Ovary (tissue), 9 donors: ENCODE data around the gene PPP1R1C. TPM values are rescaled to one million over a fixed set of nuclear protein-coding genes. Genes with fewer than 3 reads are reported as not detected.

Experiments
- DNase-seq, 5 donors: peaks; one replicate each; pipeline ENCODE4 v3.0.0-alpha.2; 2019 to 2020
- H3K27ac ChIP-seq, 2 donors: fragments of 200-600 bp; one replicate each; pipeline versions ENCODE4 v1.5.1 to v1.8.0; 2019 to 2022
- H3K27me3 ChIP-seq: fragments of 200-600 bp; one replicate; pipeline ENCODE4 v1.8.0; 2022
- H3K36me3 ChIP-seq: fragments of 200-600 bp; sonication (generic); one replicate; pipeline ENCODE4 v1.5.1; 2019
- H3K4me1 ChIP-seq: one replicate; pipeline ENCODE4 v1.8.1; 2013; ENCODE audit warnings: mild to moderate bottlenecking, moderate library complexity; ENCODE audit not compliant: insufficient read depth
- H3K4me3 ChIP-seq: fragments of 200-600 bp; sonication (generic); one replicate; pipeline ENCODE4 v1.5.1; 2017
- H3K9me3 ChIP-seq, 2 donors: fragments of 200-600 bp in 1 of 2; sonication (generic) in 1 of 2; one replicate each; pipeline versions ENCODE4 v1.5.1 to v1.8.1; 2013 to 2019; ENCODE audit warnings: mild to moderate bottlenecking in 1 of 2, moderate library complexity in 1 of 2
- EP300 ChIP-seq: sonication (generic); formaldehyde crosslinking; IDR thresholded peaks from one replicate; pipeline ENCODE4 v1.6.1; 2017; ENCODE audit warnings: antibody characterized with exemption
- POLR2A ChIP-seq: fragments of 450-650 bp; IDR thresholded peaks from one replicate; pipeline ENCODE4 v1.6.1; 2017; ENCODE audit warnings: antibody characterized with exemption, mild to moderate bottlenecking, moderate library complexity
- WGBS, 3 donors: extraction: QIAGEN DNeasy Blood & Tissue Kit in 1 of 3; methylation state at CpG; one replicate each; pipeline versions ENCODE4 v1.1.5 to v1.1.7; 2013 to 2017; 5-methylcytosine and 5-hydroxymethylcytosine counted together
- intact Hi-C, 4 donors: fragments of 100-400 bp; cut with DNase I; formaldehyde crosslinking; loops; one replicate each; pipeline versions ENCODE4 v1.11.0 to v1.15.1; 2022 to 2023
- polyA plus RNA-seq, 2 donors: library from polyadenylated mRNA; stranded (reverse); fragments of 200-250 nt in 1 of 2; fragments of 350-450 nt in 1 of 2; fragmentation: Illumina TruSeq in 1 of 2; extraction: RNeasy Lipid Tissue Mini Kit (QIAGEN cat#74804) in 1 of 2; gene quantifications; one replicate each; pipeline ENCODE4 v1.2.3, GENCODE V29; 2013 to 2014
- total RNA-seq, 7 donors: library from RNA; depleted of rRNA in 2 of 7; stranded (reverse); fragments of >200 nt in 2 of 7; fragmentation: NEBNext Ultra II Directional in 3 of 7; extraction: Animal tissue kit (Norgen Biotek cat#: 25700) in 3 of 7; gene quantifications; one replicate each; pipeline versions ENCODE4 v1.1.0 to v1.2.4, GENCODE V29; 2016 to 2023
- TF ChIP-seq, protein P1 (sequence below), 3 donors: fragments of 450-650 bp in 2 of 3; fragments of 200-600 bp in 1 of 3; IDR thresholded peaks; one replicate each; pipeline versions ENCODE4 v1.5.1 to v1.8.0; 2016 to 2022; ENCODE audit warnings: antibody characterized with exemption in 3 of 3, mild to moderate bottlenecking in 1 of 3
- donor health status: DM: no; HTN: no; CAD: no; lungs with moderate emphysema.
- donor health status: DM: no; HTN: no; CAD: no.
- donor health status: Bipolar disorder and iron deficiency.
- donor health status: DM: yes; HTN: yes; CAD: no.
- donor health status: DM: no; HTN: no; CAD: no.
- donor health status: DM: yes; HTN: yes; CAD: no.

Gene PPP1R1C
- total and polyA plus RNA-seq, 9 donors = 0.10 to 1.1 (median 0.76) TPM; not detected in 5

DNA sequence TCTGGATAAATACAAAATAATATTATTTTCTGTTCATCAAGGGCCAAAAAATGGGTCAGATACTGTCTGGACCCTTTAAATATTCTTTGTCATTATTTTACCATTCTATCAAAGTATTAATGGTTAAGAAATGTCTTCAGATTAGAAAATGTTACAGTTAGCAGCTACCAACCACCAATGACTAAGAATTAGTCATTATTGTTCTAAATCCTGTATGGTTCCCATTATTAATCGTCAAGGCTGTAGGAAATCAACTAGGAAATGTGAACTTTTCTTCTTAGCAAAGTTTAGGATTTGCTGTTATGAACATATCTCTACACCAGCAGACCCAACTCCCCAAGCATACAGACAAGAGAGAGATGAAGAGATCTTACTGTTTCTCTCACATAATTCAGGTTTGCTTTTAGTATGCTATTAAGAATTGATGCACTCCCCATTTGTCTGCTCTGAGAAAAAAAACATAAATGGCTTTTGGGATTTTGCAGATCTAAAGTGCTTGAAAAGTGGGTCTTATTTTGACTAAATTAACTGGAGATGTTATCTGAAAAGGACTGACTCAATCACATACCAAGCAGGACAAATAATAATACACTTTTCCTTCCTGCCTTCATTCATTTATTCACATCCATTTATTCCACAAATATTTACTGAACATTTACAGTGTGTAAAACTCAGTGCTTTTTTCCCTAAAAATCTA is 147.7 kb downstream of the PPP1R1C start:
- Histone ChIP-seq H3K36me3 (no peaks in the 10 kb centered on the region), H3K4me3 (no peak overlapping the region), H3K4me1 (no peaks in the 10 kb centered on the region), H3K27me3 (no peaks in the 10 kb centered on the region), H3K9me3 (no peaks in the 10 kb centered on the region), H3K27ac (no peak overlapping the region)
- 47 to 55% (median 52%) methylated on average over 1 of the region's 1 CpG for WGBS, 3 donors
- no peak for DNase-seq
- intact Hi-C loops = no loop called here
- TF ChIP-seq, protein P1, sequence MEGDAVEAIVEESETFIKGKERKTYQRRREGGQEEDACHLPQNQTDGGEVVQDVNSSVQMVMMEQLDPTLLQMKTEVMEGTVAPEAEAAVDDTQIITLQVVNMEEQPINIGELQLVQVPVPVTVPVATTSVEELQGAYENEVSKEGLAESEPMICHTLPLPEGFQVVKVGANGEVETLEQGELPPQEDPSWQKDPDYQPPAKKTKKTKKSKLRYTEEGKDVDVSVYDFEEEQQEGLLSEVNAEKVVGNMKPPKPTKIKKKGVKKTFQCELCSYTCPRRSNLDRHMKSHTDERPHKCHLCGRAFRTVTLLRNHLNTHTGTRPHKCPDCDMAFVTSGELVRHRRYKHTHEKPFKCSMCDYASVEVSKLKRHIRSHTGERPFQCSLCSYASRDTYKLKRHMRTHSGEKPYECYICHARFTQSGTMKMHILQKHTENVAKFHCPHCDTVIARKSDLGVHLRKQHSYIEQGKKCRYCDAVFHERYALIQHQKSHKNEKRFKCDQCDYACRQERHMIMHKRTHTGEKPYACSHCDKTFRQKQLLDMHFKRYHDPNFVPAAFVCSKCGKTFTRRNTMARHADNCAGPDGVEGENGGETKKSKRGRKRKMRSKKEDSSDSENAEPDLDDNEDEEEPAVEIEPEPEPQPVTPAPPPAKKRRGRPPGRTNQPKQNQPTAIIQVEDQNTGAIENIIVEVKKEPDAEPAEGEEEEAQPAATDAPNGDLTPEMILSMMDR (IDR thresholded peaks at IDR 0.05) = no peak
- TF ChIP-seq POLR2A = no peak

GRCh38 chr2:182134201-182134600 is 148.5 kb downstream of the PPP1R1C start:
- TF ChIP-seq EP300 (no peak), POLR2A (no peak)
- TF ChIP-seq, protein P1 (IDR thresholded peaks at IDR 0.05) = no peak
- Histone ChIP-seq H3K27ac (no peak overlapping the region), H3K4me1 (no peaks in the 10 kb centered on the region), H3K36me3 (no peaks in the 10 kb centered on the region), H3K9me3 (no peaks in the 10 kb centered on the region), H3K27me3 (no peaks in the 10 kb centered on the region), H3K4me3 (no peak overlapping the region)
- intact Hi-C loops = no loop called here
- 61 to 88% (median 76%) methylated on average over 1 of the region's 1 CpG for WGBS, 3 donors
- DNase-seq = no peak

DNA sequence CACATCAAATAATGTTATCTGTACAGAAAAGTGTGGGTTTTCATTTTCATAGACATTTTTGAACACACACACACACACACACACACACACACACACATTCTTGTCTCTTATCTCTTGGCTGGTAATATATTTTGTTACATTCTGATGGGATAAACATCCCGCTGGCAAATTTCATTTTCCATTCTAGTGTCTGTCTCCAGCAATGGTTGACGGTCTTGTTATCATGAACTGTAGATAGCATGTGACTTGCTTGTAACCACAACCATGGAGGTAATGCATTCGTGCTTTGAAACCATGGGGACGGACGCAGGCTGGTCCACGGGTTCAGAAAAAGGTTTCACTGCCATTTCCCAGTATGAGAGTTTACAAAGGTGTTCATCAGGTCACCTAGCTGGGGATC is 156.4 kb downstream of the PPP1R1C start:
- intact Hi-C loops = no loop called here
- H3K4me1 ChIP-seq = peaks cover 6% of the 10 kb centered on the region
- H3K27me3 ChIP-seq = no peaks in the 10 kb centered on the region
- no peak overlapping the region for H3K4me3 ChIP-seq
- DNase-seq = no peak
- WGBS, 3 donors = 9 to 23% (median 14%) methylated on average over 6 of the region's 6 CpGs
- no peaks in the 10 kb centered on the region for H3K36me3 ChIP-seq
- no peak for TF ChIP-seq EP300
- TF ChIP-seq POLR2A = no peak
- TF ChIP-seq, protein P1 (IDR thresholded peaks at IDR 0.05) = no peak
- H3K27ac ChIP-seq = no peak overlapping the region
- no peaks in the 10 kb centered on the region for H3K9me3 ChIP-seq

DNA sequence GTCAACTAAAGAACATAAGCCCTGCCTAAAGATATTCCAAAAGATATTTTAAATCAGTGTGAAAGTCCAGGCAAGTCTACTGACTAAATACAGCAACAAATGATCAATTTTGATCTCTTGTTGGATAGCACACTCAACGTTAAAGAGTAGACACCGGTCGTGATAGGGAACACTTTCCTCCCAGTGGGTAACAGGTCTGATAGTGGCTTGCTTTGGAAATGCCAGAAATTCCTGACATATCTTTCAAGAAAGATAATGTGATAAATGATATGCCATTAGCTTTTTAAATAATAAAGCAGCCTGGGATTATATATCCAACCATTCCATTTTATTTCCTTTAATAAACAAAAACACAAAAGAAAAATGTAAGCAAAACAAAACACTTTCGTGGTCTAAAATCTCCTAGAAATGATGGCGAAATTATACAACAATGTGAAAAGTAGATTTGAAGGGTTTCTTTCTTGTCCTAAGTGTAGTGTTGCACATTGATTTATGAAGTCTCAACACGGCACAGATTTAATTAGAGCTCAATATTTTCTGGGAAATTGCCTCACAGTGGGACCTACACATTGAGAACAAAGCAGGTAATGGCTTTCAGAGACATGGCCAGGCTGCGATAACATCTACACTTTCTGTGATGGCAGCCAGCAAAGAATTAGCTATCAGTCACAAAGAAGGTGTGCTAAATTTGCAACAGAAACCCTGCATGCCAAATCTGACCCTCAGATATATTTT is 158.6 kb downstream of the PPP1R1C start:
- H3K4me3 ChIP-seq = no peak overlapping the region
- TF ChIP-seq EP300 = no peak
- no peak for TF ChIP-seq POLR2A
- TF ChIP-seq, protein P1 (IDR thresholded peaks at IDR 0.05) = no peak
- intact Hi-C loops = no loop called here
- 49 to 62% (median 59%) methylated on average over 7 of the region's 7 CpGs for WGBS, 3 donors
- DNase-seq = no peak
- no peaks in the 10 kb centered on the region for H3K36me3 ChIP-seq
- peaks cover 6% of the 10 kb centered on the region for H3K4me1 ChIP-seq
- H3K9me3 ChIP-seq = no peaks in the 10 kb centered on the region
- H3K27ac ChIP-seq = no peak overlapping the region
- no peaks in the 10 kb centered on the region for H3K27me3 ChIP-seq
